GM10248 (cell line): Measurements from ENCODE around the gene ZBTB46.

Source experiments
- CTCF ChIA-PET: fragments of 300-600 bp; sonication (Branson Sonifier 250); formaldehyde crosslinking; extraction: SDS; loops from one replicate; lab custom pipeline; 2021; ENCODE audit warnings: antibody characterized with exemption; lab: Yijun Ruan, JAX
- POLR2A ChIA-PET: fragments of 350-650 bp; sonication (Branson Sonifier 250); formaldehyde crosslinking; extraction: SDS; loops from one replicate; lab custom pipeline; 2020; ENCODE audit warnings: antibody characterized with exemption; lab: Yijun Ruan, JAX
- DNase-seq: peaks from one replicate; pipeline ENCODE4 v3.0.0; 2012; ENCODE audit errors: extremely low spot score
- CTCF ChIP-seq: IDR thresholded peaks from 2 replicates; pipeline ENCODE4 v1.5.1; 2012; ENCODE audit warnings: mild to moderate bottlenecking, low read depth; ENCODE audit errors: extremely low read depth, missing control alignments, control extremely low read depth

ZBTB46 gene

GRCh38 chr20:63795178-63795830 lies 35.8 kb downstream of the ZBTB46 start:
- ChIA-PET POLR2A (no interaction called here), CTCF (interaction anchor here (1.0 to 1.9 kb wide), 5 partner anchors 9 to 80 kb away, joined by 4 to 10 read pairs (median 5); no protein-coding TSS in a partner anchor)
- TF ChIP-seq CTCF = no peak
- DNase-seq = no peak

GRCh38 chr20:63794614-63795013 lies 36.5 kb downstream of the ZBTB46 start:
- DNase-seq = no peak
- ChIA-PET CTCF (interaction anchor here (0.8 to 1.9 kb wide), 5 partner anchors 9 to 81 kb away, joined by 4 to 10 read pairs (median 5); no protein-coding TSS in a partner anchor), POLR2A (no interaction called here)
- no peak for TF ChIP-seq CTCF

- ChIA-PET CTCF (interaction anchor here (0.8 kb wide), 1 partner anchor 296 kb away, joined by 3 read pairs; no protein-coding TSS in a partner anchor), POLR2A (no interaction called here)
- no peak for DNase-seq
- TF ChIP-seq CTCF = no peak
Observed at GRCh38 chr20:63792866-63793265, 38.2 kb downstream of the ZBTB46 start.

- CTCF ChIA-PET = interaction anchor here (0.8 to 1.5 kb wide), 4 partner anchors 9 to 295 kb away, joined by 3 to 4 read pairs (median 3); no protein-coding TSS in a partner anchor
- POLR2A ChIA-PET = interaction anchor here (0.6 kb wide), 1 partner anchor 262 kb away, joined by 3 read pairs; no protein-coding TSS in a partner anchor
- DNase-seq = no peak
- no peak for TF ChIP-seq CTCF
Observed at GRCh38 chr20:63791497-63792156, 39.4 kb downstream of the ZBTB46 start.

- no peak for DNase-seq
- POLR2A ChIA-PET = no interaction called here
- CTCF ChIA-PET = interaction anchor here (1.1 to 1.5 kb wide), 3 partner anchors 10 to 149 kb away, joined by 3 to 4 read pairs (median 3); no protein-coding TSS in a partner anchor
- TF ChIP-seq CTCF = no peak
Observed at GRCh38 chr20:63790572-63791168, 40.4 kb downstream of the ZBTB46 start.
